Liver (tissue), 3 donors: ENCODE results near the gene SNTN.

Source experiments
- HNF4A ChIP-seq, 2 donors: conservative IDR thresholded peaks; 2 replicates each; pipeline ENCODE4 v1.6.1; 2016; ENCODE audit warnings: antibody characterized with exemption in 2 of 2, mild to moderate bottlenecking in 2 of 2
- TAF1 ChIP-seq: conservative IDR thresholded peaks from 2 replicates; pipeline ENCODE4 v1.6.1; 2016; ENCODE audit warnings: antibody characterized with exemption, mild to moderate bottlenecking
- TF ChIP-seq, protein P1 (sequence below): fragments of 150-350 bp; IDR thresholded peaks from 2 replicates; pipeline ENCODE4 v1.5.1; 2017; ENCODE audit warnings: improper control_type of control experiment, low read depth, low read length; ENCODE audit not compliant: missing input control
- donor health status: healthy.
- donor health status: healthy.

DNA sequence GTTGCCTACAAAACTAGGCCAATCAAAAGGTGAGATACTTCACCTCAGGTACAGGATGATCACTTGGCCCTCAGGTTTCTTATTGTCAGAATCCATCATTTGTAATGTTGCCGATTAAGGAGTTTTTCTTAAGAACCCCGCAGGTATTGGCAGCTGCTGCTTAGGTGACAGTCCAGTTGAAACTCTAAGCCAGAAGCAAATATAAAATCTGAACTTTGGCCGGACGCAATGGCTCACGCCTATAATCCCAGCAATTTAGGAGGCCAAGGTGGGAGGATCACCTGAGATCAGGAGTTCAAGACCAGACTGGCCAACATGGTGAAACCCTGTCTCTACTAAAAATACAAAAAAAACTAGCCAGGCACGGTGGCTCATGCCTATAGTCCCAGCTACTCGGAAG, 43.1 kb upstream of the SNTN start:
- TF ChIP-seq TAF1 (no peak), HNF4A (conservative IDR thresholded peaks at IDR 0.05) (no peak)
- TF ChIP-seq, protein P1, sequence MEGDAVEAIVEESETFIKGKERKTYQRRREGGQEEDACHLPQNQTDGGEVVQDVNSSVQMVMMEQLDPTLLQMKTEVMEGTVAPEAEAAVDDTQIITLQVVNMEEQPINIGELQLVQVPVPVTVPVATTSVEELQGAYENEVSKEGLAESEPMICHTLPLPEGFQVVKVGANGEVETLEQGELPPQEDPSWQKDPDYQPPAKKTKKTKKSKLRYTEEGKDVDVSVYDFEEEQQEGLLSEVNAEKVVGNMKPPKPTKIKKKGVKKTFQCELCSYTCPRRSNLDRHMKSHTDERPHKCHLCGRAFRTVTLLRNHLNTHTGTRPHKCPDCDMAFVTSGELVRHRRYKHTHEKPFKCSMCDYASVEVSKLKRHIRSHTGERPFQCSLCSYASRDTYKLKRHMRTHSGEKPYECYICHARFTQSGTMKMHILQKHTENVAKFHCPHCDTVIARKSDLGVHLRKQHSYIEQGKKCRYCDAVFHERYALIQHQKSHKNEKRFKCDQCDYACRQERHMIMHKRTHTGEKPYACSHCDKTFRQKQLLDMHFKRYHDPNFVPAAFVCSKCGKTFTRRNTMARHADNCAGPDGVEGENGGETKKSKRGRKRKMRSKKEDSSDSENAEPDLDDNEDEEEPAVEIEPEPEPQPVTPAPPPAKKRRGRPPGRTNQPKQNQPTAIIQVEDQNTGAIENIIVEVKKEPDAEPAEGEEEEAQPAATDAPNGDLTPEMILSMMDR = no peak
